Fibroblast of lung (primary cell): ENCODE results near the gene UST. TPM values are rescaled to one million over a fixed set of nuclear protein-coding genes. Genes with fewer than 3 reads are reported as not detected.

Source experiments
- DNase-seq, 2 donors: peaks; one replicate each; pipeline versions ENCODE4 v3.0.0 to v3.0.0-alpha.2; 2010; ENCODE audit warnings: low read depth in 2 of 2
- H2AFZ ChIP-seq: 2 replicates; pipeline ENCODE4 v1.5.1; 2012; ENCODE audit warnings: low read length, control low read depth, inconsistent platforms
- H3K27ac ChIP-seq: 2 replicates; pipeline ENCODE4 v1.5.1; 2011; ENCODE audit warnings: low read length, control low read depth; ENCODE audit not compliant: insufficient read depth
- H3K27me3 ChIP-seq: 2 replicates; pipeline ENCODE4 v1.5.1; 2011; ENCODE audit warnings: mild to moderate bottlenecking, low read length; ENCODE audit not compliant: control insufficient read depth, insufficient read depth
- H3K36me3 ChIP-seq: 2 replicates; pipeline ENCODE4 v1.5.1; 2011; ENCODE audit warnings: low read length; ENCODE audit not compliant: control insufficient read depth, insufficient read depth
- H3K4me1 ChIP-seq: 2 replicates; pipeline ENCODE4 v1.5.1; 2011; ENCODE audit warnings: low read length; ENCODE audit not compliant: control insufficient read depth, insufficient read depth; ENCODE audit errors: extremely low read depth
- H3K4me2 ChIP-seq: 2 replicates; pipeline ENCODE4 v1.5.1; 2011; ENCODE audit warnings: low read length, control low read depth; ENCODE audit not compliant: insufficient read depth; ENCODE audit errors: extremely low read depth
- H3K4me3 ChIP-seq, 4 experiments: fragments of 200-600 bp in 1 of 4; sonication (generic) in 1 of 4; replicated peaks in 1 of 4; 2 replicates each; pipeline ENCODE4 v1.5.1; 2011 to 2016; ENCODE audit warnings: low read length in 4 of 4, low read depth in 3 of 4, mild to moderate bottlenecking in 3 of 4, control low read depth in 2 of 4, inconsistent platforms in 1 of 4, mixed read lengths in 1 of 4; ENCODE audit not compliant: insufficient read depth in 1 of 4; ENCODE audit errors: control extremely low read depth in 1 of 4
- H3K79me2 ChIP-seq: 2 replicates; pipeline ENCODE4 v1.5.1; 2012; ENCODE audit warnings: mild to moderate bottlenecking, low read length, inconsistent platforms; ENCODE audit not compliant: control insufficient read depth, insufficient read depth
- H3K9ac ChIP-seq: 2 replicates; pipeline ENCODE4 v1.5.1; 2011; ENCODE audit warnings: mild to moderate bottlenecking, low read length, control low read depth; ENCODE audit not compliant: insufficient read depth
- H3K9me3 ChIP-seq: 2 replicates; pipeline ENCODE4 v1.5.1; 2012; ENCODE audit warnings: low read depth, low read length; ENCODE audit not compliant: control insufficient read depth, insufficient read depth
- H4K20me1 ChIP-seq: 2 replicates; pipeline ENCODE4 v1.5.1; 2011; ENCODE audit warnings: low read length; ENCODE audit not compliant: control insufficient read depth, insufficient read depth; ENCODE audit errors: extremely low read depth
- EZH2 ChIP-seq: IDR thresholded peaks from 2 replicates; pipeline ENCODE4 v1.5.1; 2012; ENCODE audit warnings: low read length, control low read depth, mild to moderate bottlenecking; ENCODE audit errors: missing control alignments
- polyA plus RNA-seq, 2 donors: library from polyadenylated mRNA; depleted of rRNA in 1 of 2; stranded (reverse) in 1 of 2; unstranded in 1 of 2; fragments of >200 nt; gene quantifications; 2 replicates each; pipeline ENCODE4 v1.2.1, GENCODE V29; 2011 to 2012; ENCODE audit warnings: missing spikeins in 1 of 2
- total RNA-seq: library from RNA; depleted of rRNA; stranded (reverse); fragments of >200 nt; gene quantifications from 2 replicates; pipeline ENCODE4 v1.2.1, GENCODE V29; 2014
- TF ChIP-seq, protein P1 (sequence below), 2 donors: IDR thresholded peaks in 1 of 2; conservative IDR thresholded peaks in 1 of 2; 1 replicate in 1 of 2; 2 replicates in 1 of 2; pipeline ENCODE4 v1.5.1; 2011 to 2012; ENCODE audit warnings: low read length in 2 of 2, control low read depth in 1 of 2, inconsistent platforms in 1 of 2, low read depth in 1 of 2, mild to moderate bottlenecking in 1 of 2

UST gene
- total and polyA plus RNA-seq, 2 donors (not counting 1 experiment from before 2014, with no cell fraction given) = 6.8 to 19.5 TPM

DNA sequence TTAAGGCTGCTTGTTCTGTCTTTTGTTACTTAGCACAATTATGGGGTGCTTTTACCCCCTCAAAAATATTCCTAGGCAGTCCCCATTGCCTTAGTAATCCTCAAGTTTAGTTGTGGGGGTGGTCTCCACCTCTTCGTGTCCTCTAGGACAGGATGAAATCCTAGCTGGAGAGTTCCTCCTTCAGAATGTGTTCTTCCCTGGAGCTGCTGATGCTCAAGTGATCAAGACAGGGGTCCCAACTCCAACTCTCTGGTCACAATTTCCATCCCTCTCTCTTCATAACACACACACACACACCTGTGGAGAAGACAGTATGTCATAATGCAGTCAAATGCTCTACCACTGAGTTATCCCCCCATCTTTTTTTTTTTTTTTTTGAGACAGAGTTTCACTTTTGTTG, 280.7 kb downstream of the UST start:
- Histone ChIP-seq H3K79me2 (no peaks in the 10 kb centered on the region), H3K27ac (no peak overlapping the region), H3K4me2 (no peak overlapping the region), H3K4me3 (no peak overlapping the region), H3K4me1 (peaks cover 6% of the 10 kb centered on the region), H3K36me3 (no peaks in the 10 kb centered on the region), H3K27me3 (no peaks in the 10 kb centered on the region), H3K9me3 (no peaks in the 10 kb centered on the region), H4K20me1 (no peaks in the 10 kb centered on the region), H3K9ac (no peak overlapping the region), H2AFZ (no peak overlapping the region)
- TF ChIP-seq, protein P1, sequence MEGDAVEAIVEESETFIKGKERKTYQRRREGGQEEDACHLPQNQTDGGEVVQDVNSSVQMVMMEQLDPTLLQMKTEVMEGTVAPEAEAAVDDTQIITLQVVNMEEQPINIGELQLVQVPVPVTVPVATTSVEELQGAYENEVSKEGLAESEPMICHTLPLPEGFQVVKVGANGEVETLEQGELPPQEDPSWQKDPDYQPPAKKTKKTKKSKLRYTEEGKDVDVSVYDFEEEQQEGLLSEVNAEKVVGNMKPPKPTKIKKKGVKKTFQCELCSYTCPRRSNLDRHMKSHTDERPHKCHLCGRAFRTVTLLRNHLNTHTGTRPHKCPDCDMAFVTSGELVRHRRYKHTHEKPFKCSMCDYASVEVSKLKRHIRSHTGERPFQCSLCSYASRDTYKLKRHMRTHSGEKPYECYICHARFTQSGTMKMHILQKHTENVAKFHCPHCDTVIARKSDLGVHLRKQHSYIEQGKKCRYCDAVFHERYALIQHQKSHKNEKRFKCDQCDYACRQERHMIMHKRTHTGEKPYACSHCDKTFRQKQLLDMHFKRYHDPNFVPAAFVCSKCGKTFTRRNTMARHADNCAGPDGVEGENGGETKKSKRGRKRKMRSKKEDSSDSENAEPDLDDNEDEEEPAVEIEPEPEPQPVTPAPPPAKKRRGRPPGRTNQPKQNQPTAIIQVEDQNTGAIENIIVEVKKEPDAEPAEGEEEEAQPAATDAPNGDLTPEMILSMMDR (conservative IDR thresholded peaks at IDR 0.05 in 1 of 2, IDR thresholded peaks at IDR 0.05 in 1 of 2; ENCODE audit: low read depth in 1 of 2, low read length in 2 of 2) = no peak
- TF ChIP-seq EZH2 = no peak
- no peak for DNase-seq

DNA sequence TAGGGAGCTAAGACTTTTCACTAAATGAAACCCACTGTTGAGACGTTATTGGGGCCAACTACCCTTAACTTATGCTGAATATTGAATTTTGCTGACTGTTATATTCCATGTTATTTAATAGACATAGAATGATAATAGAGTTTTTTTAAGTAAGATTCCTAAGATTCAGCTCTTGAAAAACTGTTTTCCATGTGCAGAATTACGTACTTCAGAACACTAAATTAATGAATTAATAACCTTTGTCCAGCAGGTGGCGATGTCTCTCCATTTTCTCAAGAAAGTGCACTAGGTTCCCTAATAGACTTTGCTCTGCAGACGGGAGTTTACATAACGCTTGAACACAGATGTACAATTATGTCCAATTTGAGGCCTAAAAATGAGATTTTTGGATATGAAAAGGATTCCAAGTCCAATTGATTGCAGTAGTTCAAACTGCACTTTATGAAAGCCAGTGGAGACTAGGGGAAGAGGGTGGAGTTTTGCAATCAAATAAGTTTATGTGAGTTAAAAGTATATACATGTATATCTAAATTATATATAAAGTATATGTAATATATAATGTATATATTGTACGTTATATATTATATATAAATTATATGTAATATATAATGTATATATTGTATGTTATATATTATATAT, 282.1 kb downstream of the UST start:
- Histone ChIP-seq H3K9ac (no peak overlapping the region), H3K4me1 (peaks cover 9% of the 10 kb centered on the region), H3K27ac (no peak overlapping the region), H3K4me3 (no peak overlapping the region), H2AFZ (no peak overlapping the region), H3K36me3 (no peaks in the 10 kb centered on the region), H3K79me2 (no peaks in the 10 kb centered on the region), H3K27me3 (no peaks in the 10 kb centered on the region), H4K20me1 (no peaks in the 10 kb centered on the region), H3K9me3 (no peaks in the 10 kb centered on the region), H3K4me2 (no peak overlapping the region)
- peak; percentile 87 to 97 for DNase-seq
- TF ChIP-seq, protein P1 (conservative IDR thresholded peaks at IDR 0.05 in 1 of 2, IDR thresholded peaks at IDR 0.05 in 1 of 2; ENCODE audit: low read depth in 1 of 2, low read length in 2 of 2) = peak; percentile 50 to 54
- no peak for TF ChIP-seq EZH2

DNA sequence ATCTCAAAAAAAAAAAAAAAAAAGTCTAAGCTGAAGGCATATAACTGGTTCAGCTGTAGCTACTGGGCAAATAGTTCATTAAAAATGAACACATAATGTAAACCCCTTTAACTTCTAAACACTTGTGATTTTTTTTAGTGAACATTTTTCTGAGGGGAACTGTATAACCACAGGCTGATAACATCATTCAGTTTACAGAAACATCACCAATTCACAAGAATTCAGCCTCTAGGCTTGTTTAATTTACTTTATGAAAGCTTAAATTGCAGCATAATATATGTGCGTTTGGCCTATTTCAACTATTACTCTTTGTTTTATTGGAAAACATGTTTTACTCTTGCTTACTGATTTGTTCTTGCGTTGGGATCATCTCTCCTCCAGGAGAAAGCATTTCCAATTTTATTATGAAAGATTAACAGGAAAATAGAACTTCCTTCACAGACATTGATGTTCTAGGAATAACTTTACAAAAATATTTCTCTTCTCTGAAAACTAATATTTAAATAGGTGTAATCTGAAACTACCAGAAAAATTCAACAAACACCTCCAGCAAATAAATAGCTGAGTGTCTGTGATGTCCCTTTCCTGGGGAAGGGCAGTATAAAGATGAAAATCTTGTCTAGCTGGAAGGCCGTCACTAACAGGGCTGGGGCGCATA, 284.5 kb downstream of the UST start:
- Histone ChIP-seq H4K20me1 (no peaks in the 10 kb centered on the region), H3K36me3 (no peaks in the 10 kb centered on the region), H2AFZ (no peak overlapping the region), H3K27me3 (no peaks in the 10 kb centered on the region), H3K4me1 (peaks cover 9% of the 10 kb centered on the region), H3K4me3 (no peak overlapping the region), H3K9ac (no peak overlapping the region), H3K79me2 (no peaks in the 10 kb centered on the region), H3K27ac (no peak overlapping the region), H3K4me2 (no peak overlapping the region), H3K9me3 (no peaks in the 10 kb centered on the region)
- no peak for TF ChIP-seq EZH2
- TF ChIP-seq, protein P1 (conservative IDR thresholded peaks at IDR 0.05 in 1 of 2, IDR thresholded peaks at IDR 0.05 in 1 of 2; ENCODE audit: low read depth in 1 of 2, low read length in 2 of 2) = no peak
- DNase-seq = peak in 1 of 2 donors; percentile 43
